HepG2 (cell line): ENCODE measurements around the gene JUND. TPM values are rescaled to one million over a fixed set of nuclear protein-coding genes. Genes with fewer than 3 reads are reported as not detected.

Experiments used
- ASH2L ChIP-seq: fragments of 300-600, 200-600 bp; sonication (generic); IDR thresholded peaks from 2 replicates; pipeline ENCODE4 v1.7.0; 2017; ENCODE audit warnings: low read depth, mild to moderate bottlenecking, moderate library complexity, mixed read lengths, low read length; ENCODE audit not compliant: insufficient read length
- ATF5 ChIP-seq: sonication (generic); formaldehyde crosslinking; IDR thresholded peaks from 2 replicates; pipeline ENCODE4 v1.4.0; 2020; ENCODE audit warnings: mild to moderate bottlenecking, low read depth, missing genetic modification reagents
- GABPB1 ChIP-seq: IDR thresholded peaks from 2 replicates; pipeline ENCODE4 v1.6.1; 2016; ENCODE audit warnings: mild to moderate bottlenecking, missing genetic modification reagents, moderate library complexity, missing compliant biosample characterization
- HIVEP1 ChIP-seq: sonication (generic); formaldehyde crosslinking; IDR thresholded peaks from 2 replicates; pipeline ENCODE4 v1.4.0; 2020; ENCODE audit warnings: mild to moderate bottlenecking, missing genetic modification reagents
- HOXA9 ChIP-seq: sonication (generic); formaldehyde crosslinking; IDR thresholded peaks from 2 replicates; pipeline ENCODE4 v1.8.1; 2022; ENCODE audit warnings: missing genetic modification reagents, mild to moderate bottlenecking, moderate library complexity, borderline replicate concordance
- NFE2L1 ChIP-seq: sonication (generic); formaldehyde crosslinking; IDR thresholded peaks from 2 replicates; pipeline ENCODE4 v1.4.0; 2020; ENCODE audit warnings: missing genetic modification reagents, mild to moderate bottlenecking, borderline replicate concordance
- RAD51 ChIP-seq: fragments of 450-650 bp; IDR thresholded peaks from 2 replicates; pipeline ENCODE4 v1.6.1; 2016; ENCODE audit warnings: borderline replicate concordance
- UBTF ChIP-seq: sonication (generic); formaldehyde crosslinking; IDR thresholded peaks from 2 replicates; pipeline ENCODE4 v1.4.0; 2020; ENCODE audit warnings: mild to moderate bottlenecking, missing genetic modification reagents
- ZFP36L2 ChIP-seq: sonication (generic); formaldehyde crosslinking; IDR thresholded peaks from 2 replicates; pipeline ENCODE4 v1.4.0; 2020; ENCODE audit warnings: missing genetic modification reagents
- ZFYVE20 ChIP-seq: sonication (generic); formaldehyde crosslinking; IDR thresholded peaks from 2 replicates; pipeline ENCODE4 v1.8.0; 2023; ENCODE audit warnings: low read depth, mild to moderate bottlenecking, moderate library complexity, missing genetic modification reagents, borderline replicate concordance
- ZNF318 ChIP-seq: sonication (generic); formaldehyde crosslinking; IDR thresholded peaks from 2 replicates; pipeline ENCODE4 v1.4.0; 2020; ENCODE audit warnings: mild to moderate bottlenecking, missing genetic modification reagents
- ZNF639 ChIP-seq: conservative IDR thresholded peaks from 2 replicates; pipeline ENCODE4 v1.6.1; 2018; ENCODE audit warnings: missing genetic modification reagents
- ZNF768 ChIP-seq: sonication (generic); formaldehyde crosslinking; IDR thresholded peaks from 2 replicates; pipeline ENCODE4 v1.4.0; 2020; ENCODE audit warnings: missing genetic modification reagents
- ZNF841 ChIP-seq: sonication (generic); formaldehyde crosslinking; IDR thresholded peaks from 2 replicates; pipeline ENCODE4 v1.8.1; 2023; ENCODE audit warnings: missing genetic modification reagents, borderline replicate concordance
- polyA plus RNA-seq, 8 experiments: library from polyadenylated mRNA; depleted of rRNA in 3 of 8; stranded (reverse) in 7 of 8; unstranded in 1 of 8; fragments of >200 nt; fragmentation: Illumina TruSeq in 4 of 8; extraction: Trizol in 4 of 8; gene quantifications; 2 replicates each; pipeline versions ENCODE4 v1.2.1 to v1.2.3, GENCODE V29; 2011 to 2016; ENCODE audit warnings: low read depth in 4 of 8, missing spikeins in 1 of 8, mixed read lengths in 1 of 8; ENCODE audit not compliant: insufficient read depth in 1 of 8
- total RNA-seq, 5 experiments: library from RNA; depleted of rRNA; stranded (reverse); fragments of >200 nt; fragmentation: Illumina TruSeq; extraction: Trizol; gene quantifications; 2 replicates each; pipeline ENCODE4 v1.2.3, GENCODE V29; 2016; ENCODE audit warnings: low read depth in 1 of 5

The JUND gene
- total and polyA plus RNA-seq, 2 of the 13 experiments (the other 11 are each of a cell fraction or from before 2014, with no cell fraction given), result 41.2 to 59.8 TPM

- TF ChIP-seq ZNF318 (CRISPR knock-in tag), result no peak
- TF ChIP-seq GABPB1 (CRISPR knock-in tag), result peak; percentile 78
- no peak for TF ChIP-seq NFE2L1 (CRISPR knock-in tag)
- no peak for TF ChIP-seq ASH2L
- TF ChIP-seq HOXA9 (CRISPR knock-in tag), result no peak
- no peak for TF ChIP-seq RAD51
- TF ChIP-seq ZFP36L2 (CRISPR knock-in tag), result no peak
- TF ChIP-seq UBTF (CRISPR knock-in tag), result no peak; the same call in 1 of the 2 replicates
- no peak for TF ChIP-seq ZFYVE20 (CRISPR knock-in tag)
- no peak for TF ChIP-seq ZNF768 (CRISPR knock-in tag)
- TF ChIP-seq ATF5 (CRISPR knock-in tag), result no peak
- TF ChIP-seq ZNF639 (CRISPR knock-in tag), result peak; percentile 74; the same call in 1 of the 2 replicates
- TF ChIP-seq ZNF841 (CRISPR knock-in tag), result no peak
- peak; percentile 62 for TF ChIP-seq HIVEP1 (CRISPR knock-in tag)
Measured at GRCh38 chr19:18317961-18318800, 36.8 kb upstream of the JUND start (continued).
